Heart right ventricle (tissue), 16 donors: ENCODE results near the gene THSD7A. TPM values are rescaled to one million over a fixed set of nuclear protein-coding genes. Genes with fewer than 3 reads are reported as not detected.

Experiments
- ATAC-seq, 8 donors: fragments of 200-7000 bp; cut with Tn5 transposase; one replicate each; pipeline ENCODE4 v1.9.1; 2020; ENCODE audit warnings: mild to moderate bottlenecking in 8 of 8, moderate library complexity in 8 of 8, moderate number of reproducible peaks in 1 of 8
- DNase-seq, 2 donors: peaks; one replicate each; pipeline ENCODE4 v3.0.0-alpha.2; 2020
- H3K27ac ChIP-seq, 10 donors: fragments of 200-600 bp; sonication (generic) in 2 of 10; one replicate each; pipeline versions ENCODE4 v1.5.0 to v1.8.0; 2020 to 2022; ENCODE audit warnings: mild to moderate bottlenecking in 3 of 10
- H3K27me3 ChIP-seq, 7 donors: fragments of 200-600 bp; one replicate each; pipeline ENCODE4 v1.8.0; 2021 to 2022; ENCODE audit warnings: mild to moderate bottlenecking in 2 of 7
- H3K36me3 ChIP-seq, 9 donors: fragments of 200-600 bp; sonication (generic) in 1 of 9; one replicate each; pipeline versions ENCODE4 v1.5.0 to v1.8.0; 2020 to 2022; ENCODE audit warnings: mild to moderate bottlenecking in 2 of 9
- H3K4me1 ChIP-seq, 9 donors: fragments of 200-600 bp; sonication (generic) in 1 of 9; one replicate each; pipeline versions ENCODE4 v1.5.0 to v1.8.0; 2020 to 2022; ENCODE audit warnings: mild to moderate bottlenecking in 4 of 9
- H3K4me3 ChIP-seq, 10 donors: fragments of 200-600 bp; sonication (generic) in 2 of 10; one replicate each; pipeline versions ENCODE4 v1.5.0 to v1.8.0; 2020 to 2022; ENCODE audit warnings: mild to moderate bottlenecking in 7 of 10, moderate library complexity in 2 of 10
- H3K9me3 ChIP-seq, 11 donors: fragments of 200-600 bp in 10 of 11; sonication (generic) in 2 of 11; one replicate each; pipeline versions ENCODE4 v1.5.0 to v1.8.0; 2013 to 2022; ENCODE audit warnings: mild to moderate bottlenecking in 2 of 11, control low read depth in 1 of 11, moderate library complexity in 1 of 11
- CTCF ChIP-seq, 9 donors: fragments of 200-600 bp; sonication (generic) in 2 of 9; IDR thresholded peaks; one replicate each; pipeline versions ENCODE4 v1.5.0 to v1.8.0; 2021 to 2022; ENCODE audit warnings: antibody characterized with exemption in 9 of 9, mild to moderate bottlenecking in 5 of 9, moderate library complexity in 1 of 9
- WGBS, 2 donors: extraction: QIAGEN DNeasy Blood & Tissue Kit; methylation state at CpG; one replicate each; pipeline ENCODE4 v1.1.7; 2013; ENCODE audit warnings: inconsistent platforms in 1 of 2; 5-methylcytosine and 5-hydroxymethylcytosine counted together
- intact Hi-C, 10 donors: fragments of 100-400 bp; cut with DNase I; formaldehyde crosslinking; loops; one replicate each; pipeline versions ENCODE4 v1.11.1 to v1.14.2; 2022
- polyA plus RNA-seq, 2 donors: library from polyadenylated mRNA; stranded (reverse); fragments of 200-250 nt; gene quantifications; one replicate each; pipeline ENCODE4 v1.2.3, GENCODE V29; 2013
- total RNA-seq, 10 donors: library from RNA; stranded (reverse); fragmentation: NEBNext Ultra II Directional in 3 of 10; extraction: Animal tissue kit (Norgen Biotek cat#: 25700) in 3 of 10; gene quantifications; one replicate each; pipeline versions ENCODE4 v1.2.1 to v1.2.4, GENCODE V29; 2021 to 2023
- donor health status: Arrhythmogenic right ventricular cardiomyopathy.
- donor health status: ischemic (EF 13 %, LVEDD 7.1; RV severe dilation, severe dysfunction).
- donor health status: healthy with polysubstance abuse.
- donor health status: DM: no; HTN: yes; CAD: no.
- donor health status: DM: no; HTN: no; CAD: no.
- donor health status: ischemic (EF 25% LVEDD 6.9; RV normal size, moderate dysfunction).
- donor health status: ischemic (EF 25% LVEDD 5.7; RV mildly dilated, moderate dysfunction).
- donor health status: healthy.
- donor health status: DM: yes; HTN: yes; CAD: no.
- donor health status: Ischemic cardiomyopathy.
- donor health status: ischemic (EF 35%, LVEDD 5.7; RV mildly dilated, moderate dysfunction).
- donor health status: nonischemic (EF 11% LVEDD 7.7; RV severe dilation, severe dysfunction).
- donor health status: DM: yes; HTN: yes; CAD: no.
- donor health status: PGD.
- donor health status: ischemic (EF 29% LVEDD 5.4; RV normal size, mild dysfunction).
- donor health status: nonischemic (EF 23%, LVEDD 6.1; RV moderate dilation, normal function).

THSD7A gene
- total and polyA plus RNA-seq, 12 donors, result 0.22 to 3.4 (median 1.2) TPM

GRCh38 chr7:11539853-11540252, 292.1 kb downstream of the THSD7A start:
- TF ChIP-seq CTCF (IDR thresholded peaks at IDR 0.05), result no peak
- Histone ChIP-seq H3K27ac (peak overlapping the region in 2 of 10 donors; percentile 28 to 42), H3K9me3 (peaks cover 0 to 7% (median 0%) of the 10 kb centered on the region in 11 donors), H3K4me3 (no peak overlapping the region), H3K4me1 (peaks cover 0 to 17% (median 5%) of the 10 kb centered on the region in 9 donors), H3K27me3 (no peaks in the 10 kb centered on the region), H3K36me3 (peaks cover 0 to 6% (median 0%) of the 10 kb centered on the region in 9 donors)
- DNase-seq (no peak), ATAC-seq (peak in 3 of 8 donors; percentile 21 to 40 (median 35))
- intact Hi-C loops, result no loop called here
- WGBS, 2 donors, result 41 to 42% methylated on average over 3 of the region's 3 CpGs

DNA sequence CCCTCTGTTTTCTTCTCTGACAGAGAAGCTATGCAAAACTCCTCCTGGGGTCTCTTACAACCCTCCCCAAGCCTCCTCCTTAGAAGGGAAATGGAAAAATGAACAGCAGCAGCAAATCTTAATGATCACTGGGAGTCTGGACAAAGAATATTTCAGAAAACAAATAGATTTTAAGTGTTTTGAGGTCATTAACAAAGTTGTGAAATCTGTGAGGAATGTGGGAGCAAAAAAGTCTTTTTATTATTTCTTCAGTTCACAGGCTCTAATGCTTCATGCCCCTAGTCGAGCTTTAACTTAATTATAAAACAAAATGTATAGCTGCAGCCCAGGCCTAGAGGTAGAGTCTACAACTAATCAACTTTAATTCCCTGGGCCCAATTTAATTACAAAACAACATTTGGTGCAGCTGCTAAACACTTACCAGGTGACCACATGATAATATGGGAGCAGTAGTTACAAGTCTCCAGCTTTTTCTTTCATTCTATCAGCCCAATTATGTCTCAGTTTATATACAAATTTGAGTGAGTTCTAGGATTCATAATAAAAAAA, 293.2 kb downstream of the THSD7A start:
- Histone ChIP-seq H3K27ac (no peak overlapping the region), H3K4me1 (peaks cover 0 to 17% (median 5%) of the 10 kb centered on the region in 9 donors), H3K4me3 (no peak overlapping the region), H3K36me3 (peaks cover 0 to 6% (median 0%) of the 10 kb centered on the region in 9 donors), H3K27me3 (no peaks in the 10 kb centered on the region), H3K9me3 (peaks cover 0 to 7% (median 0%) of the 10 kb centered on the region in 11 donors)
- intact Hi-C loops, result no loop called here
- ATAC-seq (no peak), DNase-seq (no peak)
- WGBS, 2 donors, result 87% methylated on average over 1 of the region's 1 CpG
- TF ChIP-seq CTCF (IDR thresholded peaks at IDR 0.05), result no peak

DNA sequence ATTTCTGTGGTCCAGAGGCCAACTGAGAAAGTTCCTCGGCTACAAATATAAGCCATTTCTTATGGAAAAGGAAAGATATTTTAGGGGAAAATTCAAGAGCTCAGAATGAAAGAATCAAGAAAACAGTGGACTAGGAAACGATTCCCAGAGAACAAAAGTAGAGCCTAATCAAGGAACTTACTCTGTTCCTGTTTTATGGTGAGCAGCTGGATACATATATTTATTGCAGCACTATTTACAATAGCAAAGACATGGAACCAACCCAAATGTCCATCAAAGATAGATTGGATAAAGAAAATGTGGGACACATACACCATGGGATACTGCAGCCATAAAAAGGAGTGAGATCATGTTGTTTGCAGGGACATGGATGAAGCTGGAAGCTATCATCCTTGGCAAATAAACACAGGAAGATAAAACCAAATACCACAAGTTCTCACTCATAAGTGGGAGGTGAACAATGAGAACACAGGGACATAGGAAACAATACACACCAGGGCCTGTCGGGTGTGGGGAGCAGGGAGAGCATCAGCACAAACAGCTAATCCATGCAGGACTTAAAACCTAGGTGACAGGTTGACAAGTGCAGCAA, 298.7 kb downstream of the THSD7A start:
- ATAC-seq (no peak), DNase-seq (no peak)
- no peaks in the 10 kb centered on the region for H3K4me1 ChIP-seq
- H3K9me3 ChIP-seq, result no peaks in the 10 kb centered on the region
- no peak overlapping the region for H3K27ac ChIP-seq
- WGBS, 2 donors, result 62 to 66% methylated on average over 3 of the region's 3 CpGs
- no peak for TF ChIP-seq CTCF (IDR thresholded peaks at IDR 0.05)
- intact Hi-C loops, result no loop called here
- no peaks in the 10 kb centered on the region for H3K27me3 ChIP-seq
- no peak overlapping the region for H3K4me3 ChIP-seq
- H3K36me3 ChIP-seq, result no peaks in the 10 kb centered on the region

GRCh38 chr7:11529382-11529781, 302.6 kb downstream of the THSD7A start:
- Histone ChIP-seq H3K4me1 (no peaks in the 10 kb centered on the region), H3K4me3 (no peak overlapping the region), H3K27me3 (no peaks in the 10 kb centered on the region), H3K36me3 (no peaks in the 10 kb centered on the region), H3K27ac (no peak overlapping the region), H3K9me3 (no peaks in the 10 kb centered on the region)
- intact Hi-C loops, result no loop called here
- DNase-seq (no peak), ATAC-seq (no peak)
- no peak for TF ChIP-seq CTCF (IDR thresholded peaks at IDR 0.05)
- 50 to 67% methylated on average over 3 of the region's 3 CpGs for WGBS, 2 donors
